Measurements from ENCODE around the gene MTUS2.

DNA sequence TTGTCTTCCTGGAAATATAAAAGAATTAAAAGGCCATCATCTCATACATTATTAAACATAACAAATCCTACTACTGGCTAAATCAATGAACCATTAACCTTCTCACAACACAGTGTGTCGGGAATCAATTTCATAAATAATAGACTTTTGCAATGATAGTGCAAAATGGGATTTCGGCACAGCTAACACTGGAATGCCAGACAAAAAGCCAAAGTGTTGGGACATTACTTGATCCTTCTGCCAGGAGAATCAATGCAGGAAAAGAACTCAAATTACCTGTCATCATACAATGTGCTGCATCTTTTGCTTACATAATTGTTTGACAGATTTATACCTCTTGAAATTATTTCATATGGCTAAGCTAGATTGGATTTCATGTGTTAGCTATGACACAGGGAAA is 334.3 kb downstream of the MTUS2 start:
- TF ChIP-seq, protein P1, sequence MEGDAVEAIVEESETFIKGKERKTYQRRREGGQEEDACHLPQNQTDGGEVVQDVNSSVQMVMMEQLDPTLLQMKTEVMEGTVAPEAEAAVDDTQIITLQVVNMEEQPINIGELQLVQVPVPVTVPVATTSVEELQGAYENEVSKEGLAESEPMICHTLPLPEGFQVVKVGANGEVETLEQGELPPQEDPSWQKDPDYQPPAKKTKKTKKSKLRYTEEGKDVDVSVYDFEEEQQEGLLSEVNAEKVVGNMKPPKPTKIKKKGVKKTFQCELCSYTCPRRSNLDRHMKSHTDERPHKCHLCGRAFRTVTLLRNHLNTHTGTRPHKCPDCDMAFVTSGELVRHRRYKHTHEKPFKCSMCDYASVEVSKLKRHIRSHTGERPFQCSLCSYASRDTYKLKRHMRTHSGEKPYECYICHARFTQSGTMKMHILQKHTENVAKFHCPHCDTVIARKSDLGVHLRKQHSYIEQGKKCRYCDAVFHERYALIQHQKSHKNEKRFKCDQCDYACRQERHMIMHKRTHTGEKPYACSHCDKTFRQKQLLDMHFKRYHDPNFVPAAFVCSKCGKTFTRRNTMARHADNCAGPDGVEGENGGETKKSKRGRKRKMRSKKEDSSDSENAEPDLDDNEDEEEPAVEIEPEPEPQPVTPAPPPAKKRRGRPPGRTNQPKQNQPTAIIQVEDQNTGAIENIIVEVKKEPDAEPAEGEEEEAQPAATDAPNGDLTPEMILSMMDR (IDR thresholded peaks at IDR 0.05) = no peak
- TF ChIP-seq EZH2 (IDR thresholded peaks at IDR 0.05) = no peak

Measured in neural progenitor cell (in vitro differentiated cells).